GM18520 (cell line): Measurements from ENCODE around the gene EPC1.
"Not testable (repeated sequence)": the region's sequence is repeated elsewhere in the genome, so short reads cannot be mapped to it uniquely, and the experiment has no call there.

Experiments used
- ATAC-seq: cut with Tn5 transposase; IDR thresholded peaks from one replicate; pipeline ENCODE4 v1.9.1; 2021; ENCODE audit not compliant: unreplicated experiment

Gene EPC1, protein sequence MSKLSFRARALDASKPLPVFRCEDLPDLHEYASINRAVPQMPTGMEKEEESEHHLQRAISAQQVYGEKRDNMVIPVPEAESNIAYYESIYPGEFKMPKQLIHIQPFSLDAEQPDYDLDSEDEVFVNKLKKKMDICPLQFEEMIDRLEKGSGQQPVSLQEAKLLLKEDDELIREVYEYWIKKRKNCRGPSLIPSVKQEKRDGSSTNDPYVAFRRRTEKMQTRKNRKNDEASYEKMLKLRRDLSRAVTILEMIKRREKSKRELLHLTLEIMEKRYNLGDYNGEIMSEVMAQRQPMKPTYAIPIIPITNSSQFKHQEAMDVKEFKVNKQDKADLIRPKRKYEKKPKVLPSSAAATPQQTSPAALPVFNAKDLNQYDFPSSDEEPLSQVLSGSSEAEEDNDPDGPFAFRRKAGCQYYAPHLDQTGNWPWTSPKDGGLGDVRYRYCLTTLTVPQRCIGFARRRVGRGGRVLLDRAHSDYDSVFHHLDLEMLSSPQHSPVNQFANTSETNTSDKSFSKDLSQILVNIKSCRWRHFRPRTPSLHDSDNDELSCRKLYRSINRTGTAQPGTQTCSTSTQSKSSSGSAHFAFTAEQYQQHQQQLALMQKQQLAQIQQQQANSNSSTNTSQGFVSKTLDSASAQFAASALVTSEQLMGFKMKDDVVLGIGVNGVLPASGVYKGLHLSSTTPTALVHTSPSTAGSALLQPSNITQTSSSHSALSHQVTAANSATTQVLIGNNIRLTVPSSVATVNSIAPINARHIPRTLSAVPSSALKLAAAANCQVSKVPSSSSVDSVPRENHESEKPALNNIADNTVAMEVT

DNA sequence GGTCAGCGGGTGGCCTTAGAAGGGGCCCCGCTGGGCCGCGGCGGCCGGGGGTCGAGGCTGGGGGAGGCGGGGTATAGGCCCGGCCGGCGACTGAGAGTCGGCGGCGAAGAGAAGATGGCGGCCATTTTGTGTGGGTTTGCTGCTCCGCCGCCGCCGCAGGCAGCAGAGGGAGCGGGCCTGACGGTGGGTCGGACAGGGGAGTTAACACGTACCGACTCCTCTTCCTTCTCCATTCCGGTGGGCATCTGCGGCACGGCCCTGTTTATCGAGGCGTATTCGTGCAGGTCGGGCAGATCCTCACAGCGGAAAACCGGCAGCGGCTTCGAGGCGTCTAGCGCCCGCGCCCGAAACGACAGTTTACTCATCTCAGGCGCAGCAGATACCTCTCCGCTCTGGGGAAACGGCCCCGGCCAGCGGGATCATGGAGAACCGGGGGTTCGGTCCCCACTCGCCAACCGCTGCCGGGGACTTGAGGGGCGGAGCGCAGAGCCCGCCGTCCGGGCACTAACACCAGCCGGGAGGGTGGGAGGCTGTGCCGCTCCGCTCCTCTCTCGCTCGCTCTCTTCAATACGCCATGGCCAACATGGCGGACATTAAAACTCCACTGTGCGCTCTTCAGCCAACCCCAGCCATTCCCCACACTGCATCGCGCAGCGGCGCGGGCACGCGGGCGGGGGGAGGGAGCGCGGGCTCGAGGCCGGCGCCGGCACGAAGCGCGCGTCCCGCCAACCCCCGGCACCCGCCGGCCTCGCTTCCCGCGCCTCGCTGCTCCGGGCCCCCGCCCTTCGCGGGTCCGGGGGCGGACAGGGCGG is at the start of gene EPC1:
Gene EPC1, minus strand, starts transcription at position 608 of the 812 bp plus-strand sequence. Its CDS starts 243 bp downstream, at position 365.
- ATAC-seq, result peak; percentile 69

DNA sequence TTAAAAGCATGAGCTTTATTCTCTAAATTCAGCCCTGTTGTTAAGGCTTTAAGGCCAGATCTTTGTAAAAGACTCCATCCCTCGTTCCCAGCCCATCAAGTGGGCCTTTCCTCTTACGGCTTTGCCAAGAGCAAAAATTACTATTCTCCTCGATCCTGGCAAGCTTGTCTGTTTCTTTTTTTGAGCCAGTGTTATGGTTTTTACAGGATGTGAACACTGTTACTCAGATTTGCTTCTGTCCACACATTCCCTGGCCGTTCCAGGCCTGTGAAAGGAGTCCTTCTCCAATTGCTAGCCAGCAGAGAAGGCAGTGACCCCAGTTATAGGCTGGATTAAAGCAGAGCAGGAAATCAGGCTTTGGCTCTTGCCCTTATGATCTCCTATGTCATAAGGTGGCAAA is 47.0 kb upstream of the EPC1 start:
- ATAC-seq, result no peak

DNA sequence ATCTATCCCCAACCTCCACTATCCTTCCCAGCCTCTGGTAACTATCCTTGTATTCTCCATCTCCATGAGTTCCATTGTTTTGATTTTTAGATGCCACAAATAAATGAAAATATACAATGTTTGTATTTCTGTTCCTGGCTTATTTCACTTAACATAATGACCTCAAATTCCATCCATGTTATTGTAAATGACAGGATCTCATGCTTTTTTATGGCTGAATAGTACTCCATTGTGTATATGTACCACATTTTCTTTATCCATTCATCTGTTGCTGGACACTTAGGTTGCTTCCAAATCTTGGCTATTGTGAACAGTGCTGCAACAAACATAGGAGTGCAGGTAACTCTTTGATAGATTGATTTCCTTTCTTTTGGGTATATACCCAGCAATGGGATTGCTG is 45.3 kb upstream of the EPC1 start:
- ATAC-seq, result not testable (repeated sequence)

DNA sequence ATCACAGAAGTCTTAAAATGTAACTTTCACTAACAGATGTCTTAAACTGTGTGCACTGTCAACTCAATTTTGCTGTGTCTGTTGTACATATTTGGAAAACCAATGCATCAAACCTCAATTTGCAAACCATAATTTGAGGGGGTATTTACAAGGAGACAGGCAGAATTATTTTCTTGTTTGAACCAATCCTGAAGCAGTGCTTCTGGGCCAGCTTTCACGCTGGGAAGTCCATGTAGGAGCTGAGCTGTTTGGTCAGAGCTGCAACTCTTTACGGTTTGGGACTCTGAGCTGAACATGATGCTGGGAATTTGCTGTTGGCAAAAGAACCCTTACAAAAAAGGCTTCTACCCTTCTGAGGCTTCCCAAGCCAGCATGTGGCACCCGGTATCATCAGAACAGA is 43.2 kb upstream of the EPC1 start:
- ATAC-seq, result no peak

DNA sequence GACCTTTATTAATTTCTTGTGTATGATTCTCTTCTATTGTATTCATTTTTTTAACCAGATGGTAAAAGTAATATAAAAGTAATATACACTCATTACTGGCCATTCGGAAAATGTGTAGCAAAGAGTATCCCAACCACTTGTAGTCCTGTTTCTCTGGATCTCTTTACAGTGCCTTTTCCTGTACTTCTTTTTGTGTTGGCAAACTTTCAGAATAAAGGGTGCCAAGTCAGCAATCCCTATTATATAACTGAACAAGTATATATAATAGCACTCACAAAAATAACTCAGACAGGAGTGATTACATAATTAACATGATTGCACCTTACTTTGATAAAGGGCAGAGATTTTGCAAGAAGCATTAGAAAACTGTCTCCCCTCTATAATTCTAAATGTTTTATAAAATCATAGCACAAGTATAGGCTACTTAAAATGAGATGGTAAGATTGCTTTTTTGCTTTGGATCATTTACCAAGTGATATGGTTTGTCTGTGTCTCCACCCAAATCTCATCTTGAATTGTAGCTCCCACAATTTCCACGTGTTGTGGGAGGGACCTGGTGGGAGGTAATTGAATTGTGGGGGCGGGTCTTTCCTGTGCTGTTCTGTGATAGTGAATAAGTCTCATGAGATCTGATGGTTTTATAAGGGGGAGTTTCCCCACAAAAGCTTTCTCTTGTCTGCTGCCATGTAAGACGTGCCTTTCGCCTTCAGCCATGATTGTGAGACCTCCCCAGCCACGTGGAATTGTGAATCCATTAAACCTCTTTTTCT is 41.5 kb upstream of the EPC1 start:
- no peak for ATAC-seq

DNA sequence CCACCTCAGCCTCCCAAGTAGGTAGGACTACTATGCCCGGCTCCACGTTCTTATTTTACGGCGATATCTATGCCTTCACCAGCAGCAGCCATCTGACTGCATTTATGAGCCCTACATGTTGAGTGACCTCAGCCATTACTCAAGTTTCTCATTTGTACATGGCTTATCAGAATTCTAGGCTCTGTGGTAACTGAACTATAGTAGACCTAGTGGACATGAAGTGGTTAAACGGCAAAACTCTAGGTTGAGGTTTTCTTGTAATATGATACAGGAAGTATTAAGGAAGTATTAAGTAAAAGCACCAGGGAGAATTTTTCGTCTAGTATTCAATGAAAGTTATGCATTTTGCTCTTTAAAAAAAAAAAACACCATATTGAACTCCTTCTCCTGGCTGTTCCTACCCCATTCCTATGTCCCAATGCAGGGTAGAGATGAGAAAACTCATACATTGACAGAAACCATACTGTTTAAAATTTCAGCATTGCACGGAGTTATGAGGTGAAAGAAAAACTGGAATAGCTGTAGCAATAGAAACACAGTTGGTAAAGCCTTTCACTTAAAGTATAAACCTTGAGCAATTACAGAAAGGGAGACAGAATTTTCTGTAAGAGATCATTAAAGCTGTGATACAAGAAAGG is 39.8 kb upstream of the EPC1 start:
- no peak for ATAC-seq

DNA sequence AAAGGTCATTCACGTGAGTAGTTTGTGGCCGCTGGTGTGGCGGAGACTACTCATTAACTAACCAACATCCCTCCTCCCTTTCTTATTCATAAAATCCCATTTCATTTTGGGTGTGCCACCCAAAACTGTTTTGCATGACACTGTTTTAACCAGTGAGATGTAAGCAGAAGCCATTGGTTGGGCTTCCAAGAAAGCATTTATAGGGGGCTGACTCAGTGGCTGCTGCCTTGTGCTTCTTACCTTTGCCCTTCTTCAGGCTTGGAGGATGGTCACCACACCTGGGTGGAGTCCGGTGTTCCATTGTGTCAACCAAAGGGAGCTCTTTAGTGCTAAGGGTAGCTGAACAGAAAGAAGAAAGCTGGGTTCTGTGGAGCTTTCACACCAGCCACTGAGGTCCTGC is 37.2 kb upstream of the EPC1 start:
- ATAC-seq, result no peak

DNA sequence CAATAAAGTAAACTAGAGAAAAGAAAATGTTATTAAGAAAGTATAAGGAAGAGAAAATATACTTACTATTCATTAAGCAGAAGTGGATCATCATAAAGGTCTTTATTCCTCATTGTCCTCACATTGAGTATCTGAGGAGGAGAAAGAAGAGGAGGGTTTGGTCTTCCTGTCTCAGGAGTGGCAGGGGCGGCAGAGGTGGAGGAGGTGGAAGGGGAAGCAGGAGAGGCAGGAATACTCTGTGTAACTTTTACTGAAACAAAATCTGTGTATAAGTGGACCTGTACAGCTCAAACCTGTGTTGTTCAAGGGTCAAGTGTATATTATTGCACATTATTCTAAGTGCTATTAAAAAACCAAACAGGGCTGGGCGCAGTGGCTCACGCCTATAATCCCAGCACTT is 34.2 kb upstream of the EPC1 start:
- no peak for ATAC-seq

DNA sequence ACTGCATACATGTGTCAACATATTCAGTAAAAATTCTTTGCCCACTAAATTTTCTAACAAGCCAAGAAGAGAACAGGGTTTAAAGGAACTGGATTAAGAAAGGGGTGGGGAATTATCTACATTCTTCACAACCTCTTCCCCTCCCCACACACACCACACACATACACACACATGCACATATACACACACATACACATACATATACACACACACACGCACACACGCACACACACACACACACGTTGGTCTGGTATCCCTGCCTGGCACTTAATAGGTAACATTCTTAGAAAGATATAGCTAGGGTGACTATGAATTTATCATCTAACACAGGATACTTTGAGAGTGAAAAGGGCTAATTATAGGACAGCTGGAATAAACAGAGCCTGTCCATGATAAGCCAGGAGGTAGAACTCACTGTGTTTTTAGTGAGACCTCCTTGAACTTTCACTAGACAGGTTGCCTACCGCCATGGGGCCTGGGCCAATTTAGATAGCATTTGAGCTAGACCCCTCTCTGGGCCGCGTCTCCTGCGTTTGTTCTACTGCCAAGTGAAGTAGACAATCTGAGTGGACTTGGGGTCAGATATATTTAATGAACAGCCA is 33.1 kb upstream of the EPC1 start:
- ATAC-seq, result no peak

DNA sequence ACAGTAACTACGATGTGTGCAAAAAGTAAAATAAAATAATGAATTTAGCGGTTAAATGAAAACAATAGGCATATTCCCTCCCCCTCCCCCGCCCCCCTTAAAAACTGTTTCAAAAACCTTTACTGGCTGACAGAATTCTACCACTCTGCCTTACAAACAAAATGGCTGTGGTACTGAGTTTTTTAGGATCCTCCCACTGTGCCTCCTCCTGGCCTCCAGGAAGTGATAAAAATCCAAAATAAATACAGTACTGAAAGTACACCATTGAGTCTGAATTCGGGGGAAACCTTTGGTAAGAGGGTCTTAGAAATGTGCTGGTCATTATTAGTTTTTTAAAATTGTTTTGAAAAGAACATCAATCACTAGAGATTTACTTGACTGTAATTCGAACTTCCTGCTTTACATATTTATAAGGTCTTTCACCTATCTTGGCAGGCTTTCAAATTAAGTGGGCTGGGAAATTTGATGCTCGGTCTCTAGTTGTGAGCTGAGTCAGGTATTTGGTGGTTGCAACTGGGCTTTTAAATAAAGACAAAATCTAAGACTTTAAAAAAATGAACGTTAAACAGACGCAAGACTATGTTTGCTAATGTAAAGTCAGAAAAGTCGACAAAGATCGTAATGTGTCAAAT is 32.5 kb upstream of the EPC1 start:
- peak; percentile 20 for ATAC-seq

DNA sequence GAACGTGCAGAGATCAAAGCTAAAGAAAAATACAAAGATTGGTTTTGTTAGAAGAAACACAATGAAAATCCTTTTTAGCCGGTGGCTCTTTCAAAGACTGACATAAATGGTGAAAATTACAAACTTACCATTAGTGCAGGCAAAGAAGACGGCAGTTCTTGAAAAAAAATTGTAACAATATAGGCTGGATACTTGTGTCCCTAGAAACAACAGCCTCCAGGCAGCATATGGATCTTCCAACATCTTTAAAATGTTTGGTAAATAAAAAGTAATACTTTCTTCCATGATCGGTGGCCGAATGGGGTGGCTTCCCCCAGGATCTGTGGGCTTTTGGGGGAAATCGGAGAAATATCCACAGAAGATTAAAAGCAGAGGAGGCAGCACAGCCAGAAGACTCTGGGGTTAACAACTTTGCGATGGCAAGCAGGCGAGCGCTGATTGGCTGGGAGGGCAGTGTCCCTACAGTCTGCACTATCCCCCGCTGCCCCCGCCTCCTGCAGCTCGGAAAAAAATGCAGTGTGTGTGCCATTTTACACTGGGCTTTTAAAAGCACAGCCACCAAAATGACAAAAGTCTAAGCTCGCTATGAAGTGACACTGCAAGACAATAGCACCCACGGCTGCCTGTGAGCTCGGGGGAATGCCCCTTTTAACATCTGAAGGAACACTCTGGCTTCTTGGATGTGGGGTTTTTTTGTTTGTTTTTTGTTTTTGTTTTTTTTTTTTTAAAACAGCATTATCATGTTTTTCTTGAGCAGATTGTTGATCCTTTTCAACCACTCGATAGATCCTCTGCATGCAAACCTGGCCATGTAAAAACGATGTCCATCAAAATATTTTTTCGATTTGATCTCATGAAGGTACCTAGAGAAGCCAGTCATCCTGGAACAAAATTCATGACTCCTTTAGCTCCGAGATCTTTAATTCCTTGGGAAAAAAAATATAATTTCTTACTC is 31.7 kb upstream of the EPC1 start:
- ATAC-seq, result peak; percentile 84

DNA sequence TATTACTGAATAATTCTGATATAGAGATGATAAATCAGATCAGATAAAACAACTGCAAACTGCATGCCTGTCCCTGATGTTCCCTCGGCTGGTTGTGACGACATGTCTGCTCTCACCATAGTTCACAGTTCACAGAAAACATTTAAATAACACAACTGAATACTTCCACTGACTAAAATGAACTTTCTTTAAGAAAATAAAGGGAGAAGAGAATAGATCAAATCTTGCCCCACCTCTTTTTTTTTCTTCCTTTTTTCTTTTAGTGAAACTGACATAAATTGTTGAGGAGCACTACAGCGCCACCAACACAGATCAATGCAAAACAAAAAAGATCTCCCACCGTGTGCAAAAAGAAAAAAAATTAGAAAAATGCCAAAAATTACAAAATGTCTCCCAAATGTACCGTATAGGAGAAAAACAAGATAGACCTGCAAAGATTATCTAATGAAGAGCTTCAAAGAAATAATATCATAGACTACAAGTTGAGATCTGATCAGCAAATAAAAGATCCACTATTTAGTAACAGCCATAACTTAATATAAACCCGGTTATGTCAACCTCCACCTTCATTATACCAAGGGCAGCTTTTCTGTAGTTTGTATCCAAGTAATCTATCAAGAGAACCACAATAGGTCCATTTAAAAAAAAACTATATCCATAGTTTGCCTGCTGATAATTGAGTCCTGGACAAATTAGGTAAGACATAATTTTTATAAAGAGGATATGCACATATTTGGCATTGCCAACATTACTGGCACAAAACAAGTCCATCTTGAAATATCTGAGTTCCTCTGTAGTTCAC is 30.7 kb upstream of the EPC1 start:
- ATAC-seq, result no peak

DNA sequence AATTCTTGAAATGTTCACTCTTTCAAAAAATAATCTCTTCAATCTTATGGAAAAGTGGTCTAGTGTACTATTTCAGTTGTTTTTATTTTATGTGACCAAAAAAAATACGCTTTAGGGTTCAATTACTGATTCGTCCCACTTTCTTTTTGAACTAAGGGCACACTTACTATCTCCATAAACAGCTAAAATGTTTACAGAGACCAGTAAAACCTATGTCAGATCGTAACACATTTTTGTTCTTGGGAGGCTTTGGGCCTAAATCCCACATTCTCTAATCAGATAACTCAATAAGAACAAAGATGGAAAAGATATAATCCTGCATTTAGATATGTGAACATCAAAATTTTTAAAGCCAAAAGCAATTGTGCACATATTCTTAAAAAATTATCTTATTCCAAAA is 29.8 kb upstream of the EPC1 start:
- no peak for ATAC-seq

DNA sequence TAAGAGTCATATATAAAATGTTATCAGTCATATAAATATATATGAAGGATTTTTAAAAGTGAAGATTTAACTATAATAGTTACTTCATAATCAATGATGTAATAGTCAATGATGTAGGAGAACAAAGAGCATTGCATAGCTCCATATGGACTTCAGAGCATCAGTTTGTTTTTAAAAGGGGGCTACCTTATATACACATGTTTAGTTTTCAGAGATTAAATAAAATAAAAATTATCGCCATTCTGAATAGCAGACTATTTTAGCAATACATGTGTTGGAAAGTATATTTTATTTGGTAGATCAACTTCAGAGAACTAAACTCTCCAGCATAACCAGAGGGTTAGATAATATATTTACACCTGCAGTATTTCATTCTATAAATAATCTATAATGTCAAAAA is 29.1 kb upstream of the EPC1 start:
- no peak for ATAC-seq

DNA sequence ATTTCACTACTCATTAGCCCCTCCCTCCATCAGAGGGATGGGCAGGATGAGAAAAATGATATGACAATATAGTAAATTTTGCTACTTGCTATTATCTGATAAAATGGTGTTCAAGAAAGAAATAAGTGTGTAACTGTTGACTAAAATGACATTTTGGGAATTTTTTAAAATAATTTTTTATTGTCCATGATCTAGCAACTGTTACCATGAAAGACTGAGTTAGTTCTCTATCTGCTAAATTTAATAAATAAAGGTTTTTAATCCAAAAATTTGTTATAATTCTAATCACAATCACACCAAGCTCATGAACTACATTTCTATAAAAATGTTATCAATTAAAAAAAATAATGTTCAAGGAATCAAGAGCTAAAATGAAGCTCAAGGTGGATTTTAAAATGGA is 28.7 kb upstream of the EPC1 start:
- no peak for ATAC-seq

DNA sequence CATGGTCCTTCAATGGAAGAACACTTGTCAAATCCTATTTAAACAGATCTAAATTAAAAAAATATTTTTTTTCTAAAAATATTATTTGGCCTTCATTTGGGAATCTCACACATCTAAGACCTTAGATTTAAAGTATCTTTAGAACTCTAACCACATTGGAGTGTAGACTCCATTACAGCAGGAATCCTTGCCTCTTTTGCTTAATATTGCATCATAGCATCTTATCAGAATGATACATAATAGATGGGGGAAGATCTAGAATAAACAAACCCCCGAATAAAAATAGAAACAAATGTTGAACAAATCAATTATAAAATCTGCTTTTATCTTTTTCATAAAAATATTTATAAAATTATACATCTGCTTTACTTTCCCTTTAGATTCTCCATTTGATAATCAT is 27.6 kb upstream of the EPC1 start:
- no peak for ATAC-seq

DNA sequence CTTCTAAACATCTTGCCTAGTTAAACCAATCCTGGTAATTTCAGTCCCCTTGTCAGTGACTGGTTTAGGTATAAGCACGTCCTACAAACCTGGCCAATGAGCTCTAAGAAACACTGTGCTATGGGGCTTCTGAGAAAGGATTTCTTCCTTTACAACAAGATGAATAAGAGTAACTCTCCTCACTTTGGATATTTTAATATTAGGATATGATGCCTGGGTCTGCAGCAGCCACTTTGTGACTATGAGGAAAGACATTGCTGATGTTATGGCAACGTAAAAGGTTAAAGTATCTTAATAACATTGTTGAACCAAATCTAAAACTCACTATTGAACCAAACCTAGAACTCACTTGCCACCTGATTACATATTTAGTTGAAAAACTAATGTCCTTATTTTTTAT is 26.5 kb upstream of the EPC1 start:
- ATAC-seq, result no peak
